Central memory CD8-positive, alpha-beta T cell (primary cell): ENCODE data around the gene CRNN.
A peak's percentile ranks its signal among the peaks of the same experiment; 100 is the strongest.

Experiments
- ATAC-seq: fragments of 150-1000 bp; cut with Tn5 transposase; replicated peaks from 2 replicates; pipeline ENCODE4 v1.10.0; 2022; ENCODE audit warnings: mild to moderate bottlenecking, moderate FRiP score, moderate number of reproducible peaks; ENCODE audit not compliant: poor library complexity, severe bottlenecking; ENCODE audit errors: extremely low read depth
- DNase-seq, 2 donors: peaks; one replicate each; pipeline ENCODE4 v3.0.0; 2021; ENCODE audit warnings: low spot score in 2 of 2
- H3K27ac Mint-ChIP-seq: one replicate; pipeline ENCODE4 v1.8.0; 2022; ENCODE audit warnings: low read depth, mild to moderate bottlenecking, moderate library complexity, mixed read lengths
- H3K27me3 Mint-ChIP-seq: one replicate; pipeline ENCODE4 v1.8.0; 2022; ENCODE audit warnings: mixed read lengths
- H3K36me3 Mint-ChIP-seq: one replicate; pipeline ENCODE4 v1.8.0; 2022; ENCODE audit warnings: mild to moderate bottlenecking, moderate library complexity, mixed read lengths; ENCODE audit not compliant: insufficient read depth
- H3K4me1 Mint-ChIP-seq: one replicate; pipeline ENCODE4 v1.8.0; 2022; ENCODE audit warnings: mixed read lengths
- H3K4me3 Mint-ChIP-seq: one replicate; pipeline ENCODE4 v1.8.0; 2022; ENCODE audit warnings: mild to moderate bottlenecking, moderate library complexity, mixed read lengths
- H3K9me3 Mint-ChIP-seq: one replicate; pipeline ENCODE4 v1.8.0; 2022; ENCODE audit warnings: mixed read lengths

The CRNN gene

GRCh38 chr1:152411134-152411533 lies 2.9 kb downstream of the CRNN start:
- ATAC-seq = no peak

GRCh38 chr1:152410599-152410998 lies 3.5 kb downstream of the CRNN start:
- H3K27ac Mint-ChIP-seq = no peak overlapping the region
- H3K4me1 Mint-ChIP-seq = no peaks in the 10 kb centered on the region
- ATAC-seq = no peak
- no peak overlapping the region for H3K4me3 Mint-ChIP-seq
- DNase-seq = no peak
- H3K9me3 Mint-ChIP-seq = no peaks in the 10 kb centered on the region
- no peaks in the 10 kb centered on the region for H3K36me3 Mint-ChIP-seq
- H3K27me3 Mint-ChIP-seq = peaks cover 78% of the 10 kb centered on the region

More at GRCh38 chr1:152411134-152411533, 2.9 kb downstream of the CRNN start:
- Mint-ChIP-seq H3K36me3 (no peaks in the 10 kb centered on the region), H3K27me3 (peaks cover 78% of the 10 kb centered on the region), H3K9me3 (no peaks in the 10 kb centered on the region), H3K27ac (no peak overlapping the region), H3K4me1 (no peaks in the 10 kb centered on the region), H3K4me3 (no peak overlapping the region)
- DNase-seq = no peak

GRCh38 chr1:152410028-152410427 lies 4.0 kb downstream of the CRNN start:
- H3K9me3 Mint-ChIP-seq = no peaks in the 10 kb centered on the region
- H3K36me3 Mint-ChIP-seq = no peaks in the 10 kb centered on the region
- no peaks in the 10 kb centered on the region for H3K4me1 Mint-ChIP-seq
- H3K4me3 Mint-ChIP-seq = no peak overlapping the region
- DNase-seq = no peak
- peaks cover 78% of the 10 kb centered on the region for H3K27me3 Mint-ChIP-seq
- ATAC-seq = no peak
- H3K27ac Mint-ChIP-seq = no peak overlapping the region

- H3K36me3 Mint-ChIP-seq = peaks cover 2% of the 10 kb centered on the region
- ATAC-seq (no peak), DNase-seq (no peak)
- H3K27me3 Mint-ChIP-seq = peaks cover 87% of the 10 kb centered on the region
- no peak overlapping the region for H3K4me3 Mint-ChIP-seq
- H3K27ac Mint-ChIP-seq = no peak overlapping the region
- no peaks in the 10 kb centered on the region for H3K9me3 Mint-ChIP-seq
- H3K4me1 Mint-ChIP-seq = no peaks in the 10 kb centered on the region
Observed at GRCh38 chr1:152408664-152409063, 5.4 kb downstream of the CRNN start.

GRCh38 chr1:152398812-152399698 lies 15.0 kb downstream of the CRNN start:
- H3K9me3 Mint-ChIP-seq = no peaks in the 10 kb centered on the region
- peaks cover 16% of the 10 kb centered on the region for H3K4me1 Mint-ChIP-seq
- H3K4me3 Mint-ChIP-seq = no peak overlapping the region
- no peak overlapping the region for H3K27ac Mint-ChIP-seq
- peaks cover 56% of the 10 kb centered on the region for H3K27me3 Mint-ChIP-seq
- DNase-seq = no peak
- ATAC-seq = peak; percentile 56
- H3K36me3 Mint-ChIP-seq = no peaks in the 10 kb centered on the region

- Mint-ChIP-seq H3K27me3 (peaks cover 50% of the 10 kb centered on the region), H3K27ac (no peak overlapping the region), H3K4me3 (no peak overlapping the region), H3K4me1 (peaks cover 26% of the 10 kb centered on the region), H3K9me3 (no peaks in the 10 kb centered on the region), H3K36me3 (peaks cover 3% of the 10 kb centered on the region)
- ATAC-seq = no peak
- no peak for DNase-seq
Observed at GRCh38 chr1:152397474-152397873, 16.6 kb downstream of the CRNN start.

- Mint-ChIP-seq H3K36me3 (peaks cover 3% of the 10 kb centered on the region), H3K9me3 (no peaks in the 10 kb centered on the region), H3K27me3 (peaks cover 73% of the 10 kb centered on the region), H3K4me3 (no peak overlapping the region), H3K27ac (no peak overlapping the region), H3K4me1 (peaks cover 32% of the 10 kb centered on the region)
- no peak for DNase-seq
- no peak for ATAC-seq
Observed at GRCh38 chr1:152394151-152394550, 19.9 kb downstream of the CRNN start.

GRCh38 chr1:152392909-152393308 lies 21.2 kb downstream of the CRNN start:
- Mint-ChIP-seq H3K4me3 (no peak overlapping the region), H3K27ac (no peak overlapping the region), H3K9me3 (no peaks in the 10 kb centered on the region), H3K36me3 (peaks cover 3% of the 10 kb centered on the region), H3K4me1 (peaks cover 30% of the 10 kb centered on the region), H3K27me3 (peaks cover 79% of the 10 kb centered on the region)
- DNase-seq (peak in 1 of 2 donors; percentile 22), ATAC-seq (peak; percentile 89)

GRCh38 chr1:152388889-152389288 lies 25.2 kb downstream of the CRNN start:
- no peak for ATAC-seq
- Mint-ChIP-seq H3K36me3 (peaks cover 3% of the 10 kb centered on the region), H3K27ac (no peak overlapping the region), H3K4me1 (peaks cover 20% of the 10 kb centered on the region), H3K4me3 (no peak overlapping the region), H3K27me3 (peaks cover 84% of the 10 kb centered on the region), H3K9me3 (no peaks in the 10 kb centered on the region)
- no peak for DNase-seq

GRCh38 chr1:152386940-152387339 lies 27.1 kb downstream of the CRNN start:
- H3K36me3 Mint-ChIP-seq = no peaks in the 10 kb centered on the region
- peaks cover 79% of the 10 kb centered on the region for H3K27me3 Mint-ChIP-seq
- no peaks in the 10 kb centered on the region for H3K9me3 Mint-ChIP-seq
- H3K27ac Mint-ChIP-seq = no peak overlapping the region
- no peak overlapping the region for H3K4me3 Mint-ChIP-seq
- ATAC-seq (no peak), DNase-seq (no peak)
- H3K4me1 Mint-ChIP-seq = peaks cover 4% of the 10 kb centered on the region

GRCh38 chr1:152380932-152381331 lies 33.1 kb downstream of the CRNN start:
- peaks cover 34% of the 10 kb centered on the region for H3K27me3 Mint-ChIP-seq
- no peak for ATAC-seq
- H3K9me3 Mint-ChIP-seq = no peaks in the 10 kb centered on the region
- no peak overlapping the region for H3K4me3 Mint-ChIP-seq
- DNase-seq = no peak
- H3K4me1 Mint-ChIP-seq = no peaks in the 10 kb centered on the region
- H3K36me3 Mint-ChIP-seq = no peaks in the 10 kb centered on the region
- no peak overlapping the region for H3K27ac Mint-ChIP-seq

- no peak for ATAC-seq
- peaks cover 28% of the 10 kb centered on the region for H3K27me3 Mint-ChIP-seq
- no peak for DNase-seq
- H3K4me1 Mint-ChIP-seq = no peaks in the 10 kb centered on the region
- H3K27ac Mint-ChIP-seq = no peak overlapping the region
- H3K36me3 Mint-ChIP-seq = no peaks in the 10 kb centered on the region
- no peak overlapping the region for H3K4me3 Mint-ChIP-seq
- peaks cover 3% of the 10 kb centered on the region for H3K9me3 Mint-ChIP-seq
Observed at GRCh38 chr1:152374451-152374850, 39.6 kb downstream of the CRNN start.

GRCh38 chr1:152372672-152373071 lies 41.4 kb downstream of the CRNN start:
- Mint-ChIP-seq H3K36me3 (no peaks in the 10 kb centered on the region), H3K9me3 (peaks cover 7% of the 10 kb centered on the region), H3K4me3 (no peak overlapping the region), H3K27me3 (peaks cover 42% of the 10 kb centered on the region), H3K27ac (no peak overlapping the region), H3K4me1 (no peaks in the 10 kb centered on the region)
- no peak for ATAC-seq
- no peak for DNase-seq
